GM20431 (cell line): ENCODE data around the gene NFIX.

ENCODE experiments used
- in situ Hi-C: fragments of 300-500 bp; cut with MseI, MboI; formaldehyde crosslinking; loops from one replicate; pipeline ENCODE4 v1.15.0; 2020; ENCODE audit warnings: low sequenced_read_pairs; ENCODE audit not compliant: unreplicated experiment

The NFIX gene

GRCh38 chr19:13051557-13052165 lies 56.4 kb downstream of the NFIX start:
- in situ Hi-C loops, result no loop called here

DNA sequence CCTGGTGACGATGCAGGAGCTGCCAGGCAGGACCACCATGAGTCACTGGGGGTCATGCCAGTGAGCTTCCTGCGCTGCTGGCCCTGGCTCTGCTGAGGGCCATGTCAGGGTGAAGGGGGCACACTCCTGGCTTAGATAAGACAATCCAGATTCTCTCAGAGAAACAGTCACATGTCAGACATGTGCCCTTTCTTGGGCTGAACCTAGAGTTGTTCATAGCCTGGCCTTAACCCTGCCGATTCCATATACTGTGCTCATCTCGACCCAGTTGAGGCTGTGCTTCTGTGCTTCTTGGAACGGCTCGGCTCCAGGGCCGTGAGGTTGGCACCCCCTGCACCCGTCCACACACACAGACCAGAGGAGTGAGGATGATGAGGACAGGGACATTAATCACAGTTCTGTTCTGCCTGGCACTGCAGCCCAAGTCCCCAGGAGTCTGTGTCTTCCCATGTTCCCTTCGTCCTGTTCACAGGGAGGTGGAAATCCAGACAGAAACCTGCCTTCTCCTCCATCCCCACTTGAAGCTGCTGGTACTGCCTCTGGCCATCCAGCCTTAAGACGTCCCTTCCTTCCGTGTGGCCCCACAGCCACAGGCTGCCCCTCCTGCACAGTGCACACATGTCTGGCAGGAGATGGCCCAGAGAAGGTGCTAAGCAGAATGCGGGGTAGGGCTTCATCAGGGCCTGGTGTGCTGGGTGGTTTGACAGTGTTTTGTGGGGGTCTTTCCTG lies 57.3 kb downstream of the NFIX start:
- in situ Hi-C loops, result no loop called here

- in situ Hi-C loops, result no loop called here
Measured at GRCh38 chr19:13053238-13053637, 58.0 kb downstream of the NFIX start.

- in situ Hi-C loops, result no loop called here
Measured at GRCh38 chr19:13053761-13054625, 58.7 kb downstream of the NFIX start.

GRCh38 chr19:13054626-13055212 lies 59.4 kb downstream of the NFIX start:
- in situ Hi-C loops, result no loop called here

DNA sequence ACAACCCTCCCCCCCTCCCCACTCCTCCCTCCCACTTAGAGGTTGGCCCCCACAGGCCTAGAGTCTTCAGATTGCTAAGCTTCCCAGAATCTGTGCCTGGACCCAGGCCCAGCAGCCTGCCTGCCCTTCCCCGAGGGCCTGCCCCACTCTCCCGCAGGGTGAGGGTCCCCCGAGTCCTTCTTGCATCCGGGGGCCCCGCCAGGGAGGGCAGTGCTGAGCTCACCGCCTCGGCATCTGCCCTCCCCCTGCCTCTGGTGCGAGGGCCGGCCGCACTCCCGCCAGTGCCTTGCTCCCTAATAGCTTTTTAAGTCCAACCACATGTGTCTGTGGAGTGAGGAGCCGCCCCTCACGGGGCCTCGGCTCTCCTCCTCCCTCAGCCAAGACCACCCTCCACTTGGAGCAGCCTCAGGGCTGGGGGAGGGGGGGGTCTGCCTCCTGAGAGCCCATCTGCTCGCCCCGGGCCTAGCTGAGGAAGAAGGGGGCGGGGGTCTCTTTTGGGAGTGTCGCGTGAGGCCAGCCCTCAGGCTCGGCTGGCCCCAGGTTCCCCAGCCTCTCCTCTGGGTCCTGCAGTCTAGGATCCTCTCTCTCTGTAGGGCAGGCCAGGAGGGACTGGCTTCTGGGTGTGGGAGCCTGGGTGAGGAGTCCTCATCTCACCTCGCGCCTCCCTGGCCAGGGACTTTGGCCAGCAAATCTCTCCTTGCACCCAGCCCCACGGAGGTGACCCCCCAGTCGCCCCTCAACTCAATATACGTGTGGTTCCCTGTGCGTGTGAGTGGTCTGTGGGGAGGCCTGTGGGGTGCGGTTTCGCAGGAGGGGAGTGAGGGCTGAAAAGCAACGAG lies 60.2 kb downstream of the NFIX start:
- in situ Hi-C loops, result no loop called here

DNA sequence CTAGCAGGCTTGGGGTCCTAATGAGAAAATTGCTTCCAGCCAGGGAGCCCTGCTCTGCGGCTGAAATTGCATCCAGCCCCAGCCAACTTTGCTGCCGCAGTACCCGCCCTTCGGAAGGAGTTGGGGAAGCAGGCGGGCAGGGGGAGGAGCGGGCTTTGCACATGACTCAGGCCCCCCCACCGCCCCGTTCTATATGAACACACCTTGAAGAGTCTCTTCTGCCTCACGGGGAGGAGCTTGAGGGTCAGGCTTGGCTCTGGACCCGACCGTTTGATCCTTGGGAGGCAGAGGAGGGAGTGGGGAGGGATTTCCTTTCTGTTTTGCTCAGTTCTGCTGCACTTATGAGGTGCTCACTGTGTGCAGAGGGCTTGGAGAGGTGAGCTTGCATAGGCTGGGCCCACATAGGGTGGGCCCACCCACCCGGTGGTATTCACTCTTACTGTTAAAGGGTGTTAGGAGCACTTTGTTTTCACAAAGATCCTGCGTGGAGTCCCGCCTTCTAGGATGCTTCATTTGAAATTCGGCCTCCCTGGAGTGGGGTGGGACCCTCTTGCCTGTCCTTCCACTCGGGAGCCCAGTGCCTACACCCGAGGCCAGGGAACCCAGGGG lies 60.9 kb downstream of the NFIX start:
- in situ Hi-C loops, result no loop called here

GRCh38 chr19:13057147-13057572 lies 61.9 kb downstream of the NFIX start:
- in situ Hi-C loops, result no loop called here

DNA sequence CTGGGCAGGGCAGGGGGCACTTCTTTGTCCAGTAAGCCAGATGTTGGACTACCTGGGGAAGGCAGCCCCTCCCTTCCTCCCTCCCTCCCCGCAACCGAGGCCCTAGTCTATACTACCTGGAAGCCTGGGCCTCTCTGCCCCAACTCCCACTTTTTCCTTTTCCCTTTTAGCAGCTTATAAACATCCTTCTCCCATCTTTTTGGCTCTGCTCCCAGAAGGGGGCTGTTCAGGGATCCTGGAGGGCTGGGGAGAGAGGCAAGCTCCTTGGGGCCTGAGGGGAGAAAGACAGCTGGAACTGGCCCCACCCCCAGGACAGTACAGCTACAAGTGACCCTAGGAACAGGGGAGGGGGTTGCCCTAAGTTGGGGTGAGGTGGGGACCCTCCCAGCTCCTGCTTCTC lies 62.5 kb downstream of the NFIX start:
- in situ Hi-C loops, result no loop called here

- in situ Hi-C loops, result no loop called here
Measured at GRCh38 chr19:13058951-13059660, 63.8 kb downstream of the NFIX start.

DNA sequence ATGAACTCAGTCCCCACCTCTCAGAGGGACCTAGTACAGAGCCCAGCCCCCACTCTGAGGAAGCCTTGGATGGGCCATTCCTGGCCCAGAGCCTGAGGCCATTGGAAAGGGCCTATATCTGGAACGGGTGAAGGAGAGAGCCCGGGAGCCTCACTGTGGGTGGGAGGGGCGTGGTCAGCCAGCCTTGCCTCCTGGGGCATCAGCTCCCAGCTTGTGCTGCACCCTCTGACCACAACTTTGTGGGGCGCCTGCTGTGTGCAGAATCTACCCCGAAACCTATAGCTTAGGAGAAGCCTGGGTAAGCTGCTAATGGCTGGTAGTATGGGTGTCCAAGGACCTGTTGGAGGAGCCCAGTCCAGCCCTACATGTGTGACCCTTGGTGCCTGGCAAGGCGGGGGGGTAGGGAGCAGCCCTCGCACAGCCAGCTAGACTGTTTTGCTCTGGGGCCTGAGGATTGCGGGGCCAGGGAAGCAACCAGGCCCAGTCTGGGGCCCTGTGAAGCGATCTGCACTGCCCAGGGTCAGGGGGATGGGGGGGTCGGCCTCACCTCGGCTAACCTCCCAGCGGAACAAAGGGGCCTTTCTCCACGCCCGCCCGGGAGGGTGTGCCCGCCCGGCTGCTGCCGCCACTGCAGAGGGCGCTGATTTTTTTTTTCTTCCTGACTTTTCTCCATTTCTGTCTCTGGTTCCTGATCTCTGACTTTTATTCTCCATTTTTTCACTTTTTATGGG lies 65.1 kb downstream of the NFIX start:
- in situ Hi-C loops, result no loop called here

- in situ Hi-C loops, result no loop called here
Measured at GRCh38 chr19:13060964-13061927, 66.0 kb downstream of the NFIX start.

DNA sequence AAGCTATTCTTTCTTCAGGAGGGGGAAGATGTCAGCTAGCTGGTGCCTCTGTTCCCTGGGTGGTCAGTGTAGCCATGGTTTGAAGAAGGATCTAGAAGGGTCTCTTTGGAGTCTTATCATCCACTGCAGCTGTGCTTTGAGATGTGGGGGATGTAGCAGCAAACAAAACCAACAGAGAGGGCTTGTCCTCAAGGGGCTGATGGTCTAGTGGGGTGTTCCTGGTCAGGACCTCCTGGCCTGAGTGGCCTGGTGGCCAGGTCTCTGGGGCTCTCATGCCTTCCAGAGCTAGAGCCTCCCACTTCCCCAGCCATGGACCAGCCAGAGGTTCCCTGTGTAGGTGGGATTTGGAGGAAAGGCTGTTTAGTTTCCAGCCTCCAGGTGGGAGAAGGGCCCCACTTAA lies 67.0 kb downstream of the NFIX start:
- in situ Hi-C loops, result no loop called here

DNA sequence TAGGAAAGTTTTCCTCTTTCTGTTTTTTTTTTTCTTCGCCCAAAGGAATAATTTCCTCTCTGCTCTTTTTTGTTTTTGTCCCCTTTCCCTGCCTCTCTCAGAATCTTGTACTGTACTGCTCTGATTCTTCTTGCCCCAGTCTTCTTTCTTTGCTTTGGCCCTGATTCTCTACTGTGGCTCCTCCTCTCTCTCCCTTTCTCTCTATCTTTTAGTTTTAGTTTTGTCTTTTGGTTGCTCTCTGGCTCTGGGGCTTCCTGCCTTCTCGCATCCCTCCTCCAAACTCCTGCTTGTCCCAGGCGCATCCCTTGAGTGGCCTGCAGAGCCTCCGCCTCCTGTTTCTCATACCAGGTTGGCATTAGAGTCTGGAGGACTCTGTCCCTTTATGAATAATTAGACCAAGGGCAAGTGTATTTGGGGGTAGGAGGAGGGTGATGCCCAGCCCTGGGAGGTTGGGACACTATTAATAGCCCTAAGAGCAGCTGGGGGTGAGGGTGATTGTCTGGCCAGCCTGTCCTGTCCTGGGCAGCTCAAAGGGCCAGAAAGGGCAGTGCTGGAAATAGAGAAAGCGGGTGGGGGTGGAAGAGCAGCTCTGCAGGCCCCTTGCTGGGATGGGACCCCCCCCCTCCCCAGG lies 68.3 kb downstream of the NFIX start:
- in situ Hi-C loops, result no loop called here

GRCh38 chr19:13064092-13064489 lies 68.8 kb downstream of the NFIX start:
- in situ Hi-C loops, result no loop called here

- in situ Hi-C loops, result no loop called here
Measured at GRCh38 chr19:13066226-13066625, 71.0 kb downstream of the NFIX start.
